GM21528 (cell line): ENCODE measurements around the gene NANP.

Experiments used
- ATAC-seq: cut with Tn5 transposase; IDR thresholded peaks from one replicate; pipeline ENCODE4 v1.9.1; 2021; ENCODE audit warnings: mild to moderate bottlenecking, moderate library complexity; ENCODE audit not compliant: unreplicated experiment, low FRiP score

NANP gene

DNA sequence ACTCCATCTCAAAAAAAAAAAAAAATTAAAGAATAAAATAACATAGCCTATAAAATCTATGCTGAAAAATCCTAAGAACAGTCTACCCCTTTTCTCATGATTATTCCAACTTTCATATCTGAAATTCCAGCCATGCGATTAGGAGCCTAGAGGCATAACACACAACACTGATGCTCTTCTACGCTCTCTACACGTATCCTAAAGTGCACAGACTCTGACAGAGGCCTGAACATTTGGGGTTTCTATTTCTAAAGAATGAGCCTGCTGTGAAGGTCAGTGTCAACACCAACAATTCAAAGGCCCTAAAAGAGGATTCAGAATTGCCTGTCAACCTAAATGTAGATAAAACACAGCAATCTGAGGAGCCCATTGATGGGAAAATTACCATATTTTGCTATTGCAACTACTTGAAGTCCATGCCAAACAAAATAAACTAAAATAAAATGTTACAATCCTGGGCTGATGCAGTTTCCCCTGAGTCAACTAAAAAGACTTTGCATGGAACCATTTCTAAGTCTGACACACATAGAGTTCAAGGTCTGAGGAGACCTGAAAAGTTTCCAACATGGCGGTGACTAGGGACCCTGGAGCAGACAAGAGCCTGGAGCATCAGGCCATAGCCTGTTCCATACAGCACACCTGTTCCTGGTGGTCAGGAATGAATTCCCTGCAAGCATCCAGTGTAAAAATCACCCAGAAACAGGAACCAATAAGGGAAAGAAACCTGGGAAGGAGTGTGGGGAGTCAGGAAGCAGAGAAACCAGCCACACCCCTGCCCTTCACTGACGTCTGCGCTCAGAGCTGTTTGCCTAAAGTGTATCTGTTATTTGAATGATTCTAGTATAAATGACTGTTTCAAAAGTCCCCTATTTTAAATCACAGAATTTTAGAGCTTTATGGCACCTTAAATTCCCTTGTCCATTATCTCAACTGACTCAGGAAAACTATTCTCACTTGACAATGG, 50.2 kb downstream of the NANP start:
- no peak for ATAC-seq

DNA sequence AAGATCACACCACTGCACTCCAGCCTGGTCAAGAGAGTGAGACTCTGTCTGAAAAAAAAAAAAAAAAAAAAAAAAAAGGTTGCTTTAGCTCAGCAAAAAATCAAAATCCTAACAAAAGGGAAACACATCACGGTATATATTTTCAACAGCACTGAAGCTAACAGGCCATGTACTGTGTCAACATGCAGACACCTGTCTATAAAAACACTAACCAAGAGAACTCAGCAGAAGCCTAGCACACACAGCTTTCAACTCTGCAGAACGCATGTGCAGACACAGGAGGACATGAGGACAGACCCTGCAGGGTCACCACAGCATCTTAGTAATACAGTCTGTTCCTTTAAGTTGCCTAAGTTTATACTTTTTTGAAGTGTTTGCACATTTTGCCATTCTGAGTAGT, 52.0 kb downstream of the NANP start:
- no peak for ATAC-seq

GRCh38 chr20:25571240-25571639, 52.6 kb downstream of the NANP start:
- no peak for ATAC-seq

DNA sequence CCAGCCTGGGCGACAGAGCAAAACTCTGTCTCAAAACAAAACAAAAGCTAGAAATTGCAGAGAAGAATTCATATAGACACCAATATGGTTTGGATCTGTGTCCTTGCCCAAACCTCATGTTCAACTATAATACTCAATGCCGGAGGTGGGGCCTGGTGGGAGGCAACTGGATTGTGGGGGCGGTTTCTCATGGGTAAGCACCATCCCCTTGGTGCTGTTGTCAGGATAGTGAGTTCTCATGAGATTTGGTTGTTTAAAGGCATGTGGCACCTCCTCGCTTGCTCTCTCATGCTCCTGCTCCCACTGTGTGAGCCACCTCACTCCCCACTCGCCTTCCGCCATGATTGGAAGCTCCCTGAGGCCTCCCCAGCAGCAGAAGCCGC, 53.7 kb downstream of the NANP start:
- no peak for ATAC-seq

DNA sequence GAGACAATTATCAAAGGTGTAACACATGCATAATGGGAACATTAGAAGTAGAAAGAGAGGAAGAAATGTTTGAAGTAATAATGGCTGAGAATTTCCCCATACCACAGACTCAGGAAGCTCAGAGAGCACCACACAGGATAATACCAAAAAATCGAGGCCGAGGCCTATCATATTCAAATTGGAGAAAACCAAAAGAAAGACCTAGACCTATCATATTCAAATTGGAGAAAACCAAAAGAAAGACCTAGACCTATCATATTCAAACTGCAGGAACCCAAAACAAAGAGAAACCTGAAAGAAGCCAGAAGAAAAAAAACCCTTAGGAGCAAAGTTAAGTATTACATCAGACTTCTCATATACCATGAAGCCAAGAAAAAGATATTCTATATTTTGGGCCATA, 56.5 kb downstream of the NANP start:
- no peak for ATAC-seq

DNA sequence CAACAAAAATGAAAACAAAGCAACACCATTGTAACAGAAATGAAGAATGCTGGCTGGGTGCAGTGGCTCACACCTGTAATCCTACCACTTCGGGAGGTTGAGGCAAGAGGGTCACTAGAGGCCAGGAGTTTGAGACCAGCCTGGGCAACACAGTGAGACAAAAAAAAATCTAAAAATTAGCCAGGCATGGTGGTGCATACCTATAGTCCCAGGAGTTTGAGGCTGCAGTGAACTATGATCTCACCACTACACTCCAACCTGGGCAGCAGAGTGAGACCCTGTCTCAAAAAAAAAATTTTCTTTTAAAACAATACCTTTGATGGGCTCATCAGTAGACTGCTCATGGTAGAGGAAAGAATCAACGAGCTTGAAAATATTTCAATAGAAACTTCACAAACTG, 57.0 kb downstream of the NANP start:
- no peak for ATAC-seq

DNA sequence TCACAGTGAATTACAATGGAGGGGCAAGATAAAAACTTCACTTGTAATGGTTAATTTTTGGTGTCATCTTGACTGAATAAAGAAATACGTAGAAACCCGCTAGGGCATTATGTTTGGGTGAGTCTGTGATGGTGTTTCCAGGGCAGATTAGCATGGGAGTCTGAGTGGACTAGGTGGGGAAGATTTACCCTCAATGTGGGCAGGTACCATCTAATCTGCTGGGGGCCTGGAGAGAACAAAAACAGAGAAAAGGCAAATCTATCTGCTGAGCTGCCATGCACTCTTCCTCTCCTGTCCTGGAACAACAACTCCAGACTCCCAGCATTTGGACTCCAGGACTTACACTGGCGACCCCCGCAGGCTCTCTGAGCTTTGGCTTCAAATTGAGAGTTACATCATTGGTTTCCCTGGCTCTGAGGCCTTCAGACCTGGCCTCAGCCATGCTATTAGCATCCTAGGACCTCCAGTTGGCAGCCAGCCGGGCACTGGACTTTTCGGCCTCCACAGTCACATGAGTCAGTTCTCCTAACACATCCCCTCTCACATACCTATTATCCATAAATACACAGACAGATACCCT, 58.1 kb downstream of the NANP start:
- no peak for ATAC-seq

DNA sequence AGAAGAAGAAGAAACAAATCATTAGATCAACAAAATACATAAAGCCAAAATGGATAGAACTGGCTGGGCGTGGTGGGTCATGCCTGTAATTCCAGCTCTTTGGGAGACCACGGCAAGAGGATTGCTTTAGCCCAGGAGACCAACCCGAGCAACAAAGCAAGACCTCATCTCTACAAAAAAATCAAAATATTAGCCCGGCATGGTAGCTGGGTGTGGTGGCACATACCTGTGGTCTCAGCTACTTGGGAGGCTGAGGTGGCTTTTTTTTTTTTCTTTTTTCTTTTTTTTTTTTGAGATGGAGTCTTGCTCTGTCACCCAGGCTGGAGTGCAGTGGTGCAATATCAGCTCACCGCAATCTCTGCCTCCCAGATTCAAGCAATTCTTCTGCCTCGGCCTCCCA, 59.9 kb downstream of the NANP start:
- ATAC-seq: no peak

DNA sequence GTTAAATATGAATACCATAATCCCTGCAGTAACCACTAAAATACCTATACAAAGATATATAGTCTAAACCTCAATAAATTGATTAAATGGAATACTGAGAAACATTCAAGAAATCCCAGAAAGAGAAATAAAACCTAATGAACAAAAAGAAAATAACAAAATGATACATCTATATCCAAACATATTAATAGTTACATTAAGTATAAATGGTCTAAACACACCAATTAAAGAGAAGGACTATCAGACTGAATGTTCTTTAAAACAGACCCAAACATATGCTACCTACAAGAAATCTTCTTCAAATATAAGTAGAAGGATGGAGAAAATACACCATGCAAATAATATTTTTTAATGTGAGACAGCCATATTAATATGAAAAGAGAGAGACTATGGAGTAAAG, 60.5 kb downstream of the NANP start:
- ATAC-seq: no peak
